Fibroblast of pulmonary artery (primary cell): ENCODE measurements around the gene NOS1AP.

Experiments used
- DNase-seq: peaks from one replicate; pipeline ENCODE4 v3.0.0-alpha.2; 2010; ENCODE audit warnings: low read depth
- H3K4me3 ChIP-seq: replicated peaks from 2 replicates; pipeline ENCODE4 v1.5.1; 2011; ENCODE audit warnings: low read depth, mild to moderate bottlenecking, control low read depth, low read length, moderate library complexity
- TF ChIP-seq, protein P1 (sequence below): IDR thresholded peaks from 2 replicates; pipeline ENCODE4 v1.5.1; 2011; ENCODE audit warnings: mild to moderate bottlenecking, control low read depth, low read length, inconsistent platforms; ENCODE audit errors: missing control alignments

Gene NOS1AP

GRCh38 chr1:162258394-162258793 lies 188.9 kb downstream of the NOS1AP start:
- DNase-seq, result no peak
- no peak overlapping the region for H3K4me3 ChIP-seq
- TF ChIP-seq, protein P1, sequence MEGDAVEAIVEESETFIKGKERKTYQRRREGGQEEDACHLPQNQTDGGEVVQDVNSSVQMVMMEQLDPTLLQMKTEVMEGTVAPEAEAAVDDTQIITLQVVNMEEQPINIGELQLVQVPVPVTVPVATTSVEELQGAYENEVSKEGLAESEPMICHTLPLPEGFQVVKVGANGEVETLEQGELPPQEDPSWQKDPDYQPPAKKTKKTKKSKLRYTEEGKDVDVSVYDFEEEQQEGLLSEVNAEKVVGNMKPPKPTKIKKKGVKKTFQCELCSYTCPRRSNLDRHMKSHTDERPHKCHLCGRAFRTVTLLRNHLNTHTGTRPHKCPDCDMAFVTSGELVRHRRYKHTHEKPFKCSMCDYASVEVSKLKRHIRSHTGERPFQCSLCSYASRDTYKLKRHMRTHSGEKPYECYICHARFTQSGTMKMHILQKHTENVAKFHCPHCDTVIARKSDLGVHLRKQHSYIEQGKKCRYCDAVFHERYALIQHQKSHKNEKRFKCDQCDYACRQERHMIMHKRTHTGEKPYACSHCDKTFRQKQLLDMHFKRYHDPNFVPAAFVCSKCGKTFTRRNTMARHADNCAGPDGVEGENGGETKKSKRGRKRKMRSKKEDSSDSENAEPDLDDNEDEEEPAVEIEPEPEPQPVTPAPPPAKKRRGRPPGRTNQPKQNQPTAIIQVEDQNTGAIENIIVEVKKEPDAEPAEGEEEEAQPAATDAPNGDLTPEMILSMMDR, result no peak

- no peak overlapping the region for H3K4me3 ChIP-seq
- TF ChIP-seq, protein P1, result no peak
- no peak for DNase-seq
Observed at GRCh38 chr1:162259894-162260455, 190.5 kb downstream of the NOS1AP start.

GRCh38 chr1:162264108-162264507 lies 194.6 kb downstream of the NOS1AP start:
- no peak overlapping the region for H3K4me3 ChIP-seq
- TF ChIP-seq, protein P1, result no peak
- no peak for DNase-seq

- H3K4me3 ChIP-seq, result no peak overlapping the region
- TF ChIP-seq, protein P1, result no peak
- DNase-seq, result no peak
Observed at GRCh38 chr1:162265983-162266382, 196.5 kb downstream of the NOS1AP start.

- TF ChIP-seq, protein P1, result no peak
Observed at GRCh38 chr1:162270016-162270770, 200.7 kb downstream of the NOS1AP start.

GRCh38 chr1:162271972-162272371 lies 202.5 kb downstream of the NOS1AP start:
- no peak overlapping the region for H3K4me3 ChIP-seq
- TF ChIP-seq, protein P1, result no peak
- DNase-seq, result no peak

More at GRCh38 chr1:162270016-162270770, 200.7 kb downstream of the NOS1AP start:
- DNase-seq, result no peak
- H3K4me3 ChIP-seq, result no peak overlapping the region
